Transverse colon (tissue), 4 donors: Measurements from ENCODE around the gene INO80. TPM values are rescaled to one million over a fixed set of nuclear protein-coding genes. Genes with fewer than 3 reads are reported as not detected.

ENCODE experiments used
- DNase-seq: peaks from one replicate; pipeline ENCODE4 v3.0.0-alpha.2; 2019
- H3K27ac ChIP-seq, 4 donors: fragments of 200-600 bp; sonication (generic); 2 replicates each; pipeline ENCODE4 v1.5.1; 2016 to 2018; ENCODE audit warnings: inconsistent platforms in 4 of 4
- H3K27me3 ChIP-seq: fragments of 200-600 bp; sonication (generic); 2 replicates; pipeline ENCODE4 v1.5.1; 2017; ENCODE audit warnings: inconsistent platforms
- H3K36me3 ChIP-seq, 4 donors: fragments of 200-600 bp; sonication (generic); 2 replicates each; pipeline ENCODE4 v1.5.1; 2017 to 2019; ENCODE audit warnings: inconsistent platforms in 4 of 4
- H3K4me1 ChIP-seq, 4 donors: fragments of 200-600 bp; sonication (generic); 2 replicates each; pipeline ENCODE4 v1.5.1; 2017 to 2020; ENCODE audit warnings: inconsistent platforms in 4 of 4
- H3K4me3 ChIP-seq, 4 donors: fragments of 200-600 bp; sonication (generic); 1 replicate in 1 of 4; 2 replicates in 3 of 4; pipeline versions ENCODE4 v1.5.1 to v1.6.1; 2017 to 2019; ENCODE audit warnings: inconsistent platforms in 4 of 4
- H3K9me3 ChIP-seq, 2 donors: fragments of 200-600 bp; sonication (generic); 2 replicates each; pipeline ENCODE4 v1.5.1; 2017 to 2019; ENCODE audit warnings: inconsistent platforms in 2 of 2
- CTCF ChIP-seq, 5 experiments: fragments of 200-600 bp in 3 of 5; fragments of 450-650 bp in 2 of 5; sonication (generic) in 3 of 5; IDR thresholded peaks; 1 replicate in 2 of 5; 2 replicates in 3 of 5; pipeline ENCODE4 v1.5.1; 2016 to 2017; ENCODE audit warnings: antibody characterized with exemption in 5 of 5, inconsistent platforms in 3 of 5, mild to moderate bottlenecking in 2 of 5, moderate library complexity in 1 of 5
- EP300 ChIP-seq: sonication (generic); formaldehyde crosslinking; IDR thresholded peaks from one replicate; pipeline ENCODE4 v1.6.1; 2017; ENCODE audit warnings: antibody characterized with exemption, low read depth
- POLR2A ChIP-seq: fragments of 450-650 bp; IDR thresholded peaks from one replicate; pipeline ENCODE4 v1.6.1; 2016; ENCODE audit warnings: antibody characterized with exemption, mild to moderate bottlenecking, moderate library complexity
- POLR2AphosphoS5 ChIP-seq, 3 donors: sonication (generic); formaldehyde crosslinking; IDR thresholded peaks; one replicate each; pipeline ENCODE4 v1.6.1; 2016; ENCODE audit warnings: antibody characterized with exemption in 3 of 3
- WGBS, 2 donors: methylation state at CpG; one replicate each; pipeline ENCODE4 v1.1.5; 2018; ENCODE audit warnings: low coverage in 1 of 2; 5-methylcytosine and 5-hydroxymethylcytosine counted together
- in situ Hi-C, 4 donors: fragments of 200-750 bp; cut with MboI; loops; one replicate each; pipeline versions ENCODE4 v1.15.0 to v1.15.1; 2017; ENCODE audit warnings: low sequenced_read_pairs in 3 of 4, low pct_ligation_motif_present in 1 of 4, low pct_unique_long_range_greater_than_20kb in 1 of 4
- intact Hi-C: fragments of 100-400 bp; cut with DNase I; formaldehyde crosslinking; loops from one replicate; pipeline ENCODE4 v1.15.1; 2023; ENCODE audit warnings: low total_unique reads
- total RNA-seq, 4 donors: library from RNA; depleted of rRNA; stranded (reverse); fragments of >200 nt; gene quantifications; one replicate each; pipeline ENCODE4 v1.1.0, GENCODE V29; 2016

Gene INO80
- total RNA-seq, 4 donors from 2014 or later, result 21.8 to 69.1 (median 29.8) TPM

DNA sequence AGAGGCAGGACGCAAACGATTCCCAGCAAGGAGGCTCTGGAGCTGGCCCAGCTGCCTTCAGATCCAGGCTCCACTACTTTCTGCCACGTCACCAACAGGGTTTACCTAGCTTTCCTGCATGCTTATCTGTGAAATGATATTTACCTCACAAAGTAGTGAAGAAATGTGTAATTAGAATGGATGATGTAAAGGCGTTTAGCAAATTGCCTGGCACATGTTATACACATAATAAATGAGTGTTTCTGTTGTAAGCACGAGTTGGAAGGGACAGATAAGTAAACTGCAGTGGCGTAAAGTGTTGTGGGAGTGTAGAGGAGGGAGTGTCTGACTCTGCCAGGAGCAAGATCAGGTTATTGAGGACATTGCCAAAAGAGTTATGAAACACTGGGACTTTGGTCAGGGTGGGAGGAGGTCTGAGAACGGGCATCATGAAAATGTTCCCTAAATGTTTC, 166.3 kb downstream of the INO80 start:
- Histone ChIP-seq H3K27ac (peak overlapping the region; percentile 44 to 72 (median 70)), H3K36me3 (no peaks in the 10 kb centered on the region), H3K27me3 (no peaks in the 10 kb centered on the region), H3K9me3 (no peaks in the 10 kb centered on the region), H3K4me1 (peaks cover 0 to 30% (median 15%) of the 10 kb centered on the region in 4 donors), H3K4me3 (no peak overlapping the region)
- TF ChIP-seq POLR2AphosphoS5 (IDR thresholded peaks at IDR 0.05) (peak in 1 of 3 donors; percentile 50), EP300 (no peak)
- 51% methylated on average over 6 to 7 of the region's 7 CpGs for WGBS, 2 donors
- DNase-seq, result peak; percentile 55
- intact Hi-C loops (no loop called here), in situ Hi-C loops (no loop called here)

DNA sequence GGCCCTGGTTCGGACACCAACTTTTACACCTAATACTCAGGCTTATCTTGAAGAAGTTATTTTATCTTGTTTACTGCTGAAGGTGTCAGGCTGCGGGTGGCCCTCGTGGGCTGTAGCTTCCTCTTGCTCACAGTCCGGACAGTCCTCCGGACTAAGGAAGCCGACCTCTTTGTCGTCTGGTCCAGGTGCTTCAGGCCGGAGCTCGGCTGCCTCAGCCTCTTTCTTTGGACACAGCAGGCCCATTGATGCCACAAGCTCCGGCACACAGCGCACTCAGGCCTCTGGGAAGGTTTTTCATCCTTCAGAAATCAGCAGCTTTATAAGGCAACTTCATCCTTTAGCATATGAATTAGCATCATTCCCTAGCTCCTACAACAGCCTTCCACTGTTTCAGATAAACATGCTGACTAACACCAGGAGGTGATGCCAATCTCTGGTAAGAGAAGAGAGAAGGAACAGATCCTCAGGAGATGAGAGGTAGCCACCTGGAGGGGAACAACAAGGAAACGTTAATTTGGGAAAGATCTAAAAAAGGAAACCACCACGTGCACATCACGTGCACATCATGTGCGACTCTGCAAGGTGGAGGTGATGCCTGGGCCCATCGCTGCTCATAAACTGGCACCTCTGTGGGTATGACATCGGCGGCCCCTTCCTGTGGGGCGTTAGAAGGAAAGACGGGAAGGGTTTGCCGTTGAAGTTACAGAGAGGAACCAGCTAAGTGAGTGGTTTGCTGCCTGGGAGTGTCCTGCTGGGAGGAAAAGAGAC, 167.2 kb downstream of the INO80 start:
- no peak overlapping the region for H3K4me3 ChIP-seq
- no peak for DNase-seq
- H3K27ac ChIP-seq, result peak overlapping the region; percentile 44 to 72 (median 70)
- peaks cover 0 to 26% (median 14%) of the 10 kb centered on the region in 4 donors for H3K4me1 ChIP-seq
- H3K36me3 ChIP-seq, result no peaks in the 10 kb centered on the region
- H3K27me3 ChIP-seq, result no peaks in the 10 kb centered on the region
- in situ Hi-C loops, result no loop called here
- 67 to 77% methylated on average over 3 to 21 of the region's 21 CpGs for WGBS, 2 donors
- no peaks in the 10 kb centered on the region for H3K9me3 ChIP-seq
- TF ChIP-seq CTCF (IDR thresholded peaks at IDR 0.05) (no peak), POLR2A (no peak), EP300 (no peak)
- intact Hi-C loops, result no loop called here

DNA sequence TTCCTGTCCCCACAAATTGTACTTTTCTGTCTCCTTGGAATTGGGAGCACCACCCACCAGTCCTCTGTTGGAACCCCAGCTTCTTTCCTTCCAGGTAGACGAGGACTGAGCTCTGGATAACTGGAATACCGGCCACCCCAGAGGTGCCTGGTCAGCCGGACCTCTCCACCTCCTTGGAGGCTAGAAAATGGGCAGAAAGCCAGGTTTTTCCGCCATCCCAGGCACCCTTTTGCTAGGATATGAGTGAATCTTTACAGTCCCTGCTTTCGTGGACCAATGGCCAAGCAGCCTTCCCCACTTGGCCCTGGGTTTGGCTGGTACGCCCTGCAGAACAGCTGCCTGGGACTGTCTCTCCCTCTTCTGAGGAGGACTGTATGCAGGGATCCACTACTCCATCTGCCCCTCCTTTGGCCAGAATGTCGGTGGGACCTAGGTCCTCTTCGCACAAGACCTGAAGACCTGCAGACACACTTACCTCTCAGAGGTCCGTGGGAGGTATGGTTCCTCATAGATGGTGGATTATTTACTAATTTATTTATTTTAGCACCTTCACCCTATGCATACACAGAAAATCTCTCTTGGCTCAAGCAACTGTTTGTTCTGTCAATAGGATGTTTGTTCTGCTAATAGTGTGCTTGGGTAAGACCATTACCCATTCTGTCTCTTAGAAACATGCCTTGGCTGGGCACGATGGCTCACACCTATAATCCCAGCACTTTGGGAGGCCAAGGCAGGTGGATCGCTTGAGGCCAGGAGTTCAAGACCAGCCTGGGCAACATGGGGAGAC, 171.4 kb downstream of the INO80 start:
- TF ChIP-seq POLR2AphosphoS5 (IDR thresholded peaks at IDR 0.05) (no peak), CTCF (IDR thresholded peaks at IDR 0.05) (no peak)
- peaks cover 16 to 37% (median 24%) of the 10 kb centered on the region in 4 donors for H3K4me1 ChIP-seq
- in situ Hi-C loops, result no loop called here
- WGBS, 2 donors, result 83 to 92% methylated on average over 1 to 11 of the region's 11 CpGs
- H3K9me3 ChIP-seq, result no peaks in the 10 kb centered on the region
- intact Hi-C loops, result no loop called here
- no peak overlapping the region for H3K4me3 ChIP-seq
- H3K27me3 ChIP-seq, result no peaks in the 10 kb centered on the region
- no peak for DNase-seq
- no peaks in the 10 kb centered on the region for H3K36me3 ChIP-seq
- H3K27ac ChIP-seq, result no peak overlapping the region

GRCh38 chr15:40943764-40944365, 172.2 kb downstream of the INO80 start:
- Histone ChIP-seq H3K36me3 (no peaks in the 10 kb centered on the region), H3K27ac (no peak overlapping the region), H3K4me1 (peaks cover 16 to 29% (median 21%) of the 10 kb centered on the region in 4 donors), H3K27me3 (no peaks in the 10 kb centered on the region), H3K4me3 (no peak overlapping the region), H3K9me3 (no peaks in the 10 kb centered on the region)
- in situ Hi-C loops, result no loop called here
- 98% methylated on average over 9 of the region's 9 CpGs; no CpG with 5 or more reads in 1 of the 2 donors for WGBS, 2 donors
- no peak for TF ChIP-seq POLR2A
- no peak for TF ChIP-seq EP300
- TF ChIP-seq CTCF (IDR thresholded peaks at IDR 0.05), result no peak
- no peak for DNase-seq
- intact Hi-C loops, result no loop called here
